ENCODE measurements around the gene HIVEP3.
"Not testable (repeated sequence)": the region's sequence is repeated elsewhere in the genome, so short reads cannot be mapped to it uniquely, and the experiment has no call there.

The HIVEP3 gene

DNA sequence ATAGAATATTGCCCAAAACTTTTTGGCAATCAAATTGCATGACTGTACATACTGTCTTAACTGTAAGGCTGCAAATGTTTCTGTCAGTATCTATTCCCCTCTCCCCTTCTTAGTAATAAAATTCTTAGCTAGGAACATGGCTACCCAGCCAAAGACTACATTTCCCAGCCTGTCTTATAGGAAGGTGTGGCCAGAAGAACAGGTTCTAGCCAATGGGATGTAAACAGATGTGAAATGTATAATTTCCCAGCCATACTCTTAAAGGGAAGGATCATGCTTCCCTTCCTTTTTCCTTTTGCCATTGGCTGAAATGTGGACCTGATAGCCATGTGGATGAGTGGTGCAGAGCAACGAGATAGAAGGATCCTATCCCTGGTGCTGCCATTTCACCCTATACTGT lies 7.0 kb upstream of the HIVEP3 start:
- Histone ChIP-seq H3K4me3 (no peak overlapping the region), H3K27ac (no peak overlapping the region)
- TF ChIP-seq, protein P1, sequence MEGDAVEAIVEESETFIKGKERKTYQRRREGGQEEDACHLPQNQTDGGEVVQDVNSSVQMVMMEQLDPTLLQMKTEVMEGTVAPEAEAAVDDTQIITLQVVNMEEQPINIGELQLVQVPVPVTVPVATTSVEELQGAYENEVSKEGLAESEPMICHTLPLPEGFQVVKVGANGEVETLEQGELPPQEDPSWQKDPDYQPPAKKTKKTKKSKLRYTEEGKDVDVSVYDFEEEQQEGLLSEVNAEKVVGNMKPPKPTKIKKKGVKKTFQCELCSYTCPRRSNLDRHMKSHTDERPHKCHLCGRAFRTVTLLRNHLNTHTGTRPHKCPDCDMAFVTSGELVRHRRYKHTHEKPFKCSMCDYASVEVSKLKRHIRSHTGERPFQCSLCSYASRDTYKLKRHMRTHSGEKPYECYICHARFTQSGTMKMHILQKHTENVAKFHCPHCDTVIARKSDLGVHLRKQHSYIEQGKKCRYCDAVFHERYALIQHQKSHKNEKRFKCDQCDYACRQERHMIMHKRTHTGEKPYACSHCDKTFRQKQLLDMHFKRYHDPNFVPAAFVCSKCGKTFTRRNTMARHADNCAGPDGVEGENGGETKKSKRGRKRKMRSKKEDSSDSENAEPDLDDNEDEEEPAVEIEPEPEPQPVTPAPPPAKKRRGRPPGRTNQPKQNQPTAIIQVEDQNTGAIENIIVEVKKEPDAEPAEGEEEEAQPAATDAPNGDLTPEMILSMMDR (IDR thresholded peaks at IDR 0.05), result no peak
- DNase-seq (ENCODE audit: low spot score), result no peak

DNA sequence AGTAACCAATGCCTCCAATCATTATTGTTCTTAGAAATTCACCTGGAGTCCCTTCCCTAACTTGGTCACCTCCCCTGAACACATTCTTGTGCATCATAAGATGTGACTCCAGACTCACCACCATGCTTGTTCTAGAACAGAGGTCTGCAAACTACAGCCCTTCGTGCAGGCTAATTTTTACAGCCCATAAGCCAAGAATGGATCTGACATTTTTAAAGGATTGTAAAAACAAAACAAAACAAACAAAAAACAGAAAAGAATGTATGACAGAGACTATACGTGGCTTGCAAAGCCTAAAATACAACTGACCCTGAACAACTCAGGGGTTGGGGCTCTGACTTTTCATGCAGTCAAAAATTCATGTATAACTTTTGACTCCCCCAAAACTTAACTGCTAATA lies 6.2 kb upstream of the HIVEP3 start:
- DNase-seq (ENCODE audit: low spot score), result no peak
- Histone ChIP-seq H3K4me3 (no peak overlapping the region), H3K27ac (no peak overlapping the region)
- TF ChIP-seq, protein P1 (IDR thresholded peaks at IDR 0.05), result no peak

DNA sequence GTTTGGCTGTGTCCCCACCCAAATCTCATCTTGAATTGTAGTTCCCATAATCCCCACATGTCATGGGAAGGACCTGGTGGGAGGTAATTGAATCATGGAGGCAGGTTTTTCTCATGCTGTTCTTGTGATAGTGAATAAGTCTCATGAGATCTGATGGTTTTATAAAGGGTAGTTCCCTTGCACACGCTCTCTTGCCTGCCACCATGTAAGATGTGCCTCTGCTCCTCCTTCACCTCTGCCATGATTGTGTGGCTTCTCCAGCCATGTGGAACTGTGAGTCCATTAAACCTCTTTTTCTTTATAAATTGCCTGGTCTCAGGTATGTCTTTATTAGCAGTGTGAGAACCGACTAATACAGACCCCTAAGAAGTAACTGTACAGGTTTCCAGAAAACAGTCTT lies 2.5 kb upstream of the HIVEP3 start:
- not testable (repeated sequence) for H3K27ac ChIP-seq; DNase-seq (ENCODE audit: low spot score); H3K4me3 ChIP-seq

DNA sequence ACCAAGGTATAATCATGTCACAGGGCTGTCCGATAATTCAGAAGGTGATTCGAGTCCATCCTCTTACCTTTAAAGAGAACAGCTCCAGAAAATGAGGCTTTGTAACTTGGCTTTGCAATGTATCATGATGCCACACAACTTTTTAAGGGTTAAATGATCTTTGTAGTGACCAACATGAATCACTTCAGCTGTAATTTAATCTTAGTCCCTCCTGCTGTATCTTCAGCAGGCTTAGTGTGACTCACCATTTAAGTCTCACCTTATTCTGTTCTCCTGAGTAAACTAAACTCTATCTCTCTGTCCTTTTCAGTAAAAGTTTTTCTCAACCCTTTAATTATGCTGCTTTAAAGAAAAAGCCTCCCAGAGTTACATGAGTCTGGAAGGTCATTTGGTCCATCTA lies 1.9 kb upstream of the HIVEP3 start:
- TF ChIP-seq, protein P1 (IDR thresholded peaks at IDR 0.05), result no peak
- no peak overlapping the region for H3K27ac ChIP-seq
- H3K4me3 ChIP-seq, result no peak overlapping the region
- DNase-seq (ENCODE audit: low spot score), result no peak

DNA sequence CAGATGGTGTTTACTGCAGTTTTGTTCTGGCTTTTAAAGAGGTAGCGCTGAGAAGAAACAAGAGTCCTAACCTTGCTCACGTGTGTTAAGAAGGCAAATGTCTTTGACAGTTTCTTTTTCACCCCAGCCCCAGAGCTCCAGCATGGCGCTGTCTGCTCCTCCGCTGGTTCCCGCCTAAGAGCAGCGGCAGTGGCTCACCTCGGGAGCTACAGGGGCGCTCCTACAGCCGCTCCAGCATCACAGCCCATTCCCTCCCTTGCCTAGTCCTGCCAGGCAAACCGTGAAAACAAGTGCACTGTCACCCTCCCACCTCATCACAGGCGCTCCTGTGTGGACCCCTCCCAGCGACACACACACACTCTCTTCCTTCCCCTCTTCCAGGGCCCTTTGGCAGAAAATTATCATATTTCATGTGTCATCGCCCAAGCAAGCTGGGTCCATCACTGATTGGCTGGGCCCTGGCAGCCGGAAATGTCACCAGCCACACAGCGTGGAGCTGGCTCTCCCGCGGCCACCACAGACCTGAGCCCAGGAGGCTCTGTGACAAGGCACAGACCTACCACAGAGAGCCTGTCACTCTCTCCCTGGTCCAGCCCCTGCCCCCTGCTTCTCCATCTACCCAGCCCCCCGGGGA lies 1.2 kb upstream of the HIVEP3 start:
- Histone ChIP-seq H3K27ac (no peak overlapping the region), H3K4me3 (peak overlapping the region; percentile 51)
- no peak for DNase-seq (ENCODE audit: low spot score)
- TF ChIP-seq, protein P1 (IDR thresholded peaks at IDR 0.05), result no peak

DNA sequence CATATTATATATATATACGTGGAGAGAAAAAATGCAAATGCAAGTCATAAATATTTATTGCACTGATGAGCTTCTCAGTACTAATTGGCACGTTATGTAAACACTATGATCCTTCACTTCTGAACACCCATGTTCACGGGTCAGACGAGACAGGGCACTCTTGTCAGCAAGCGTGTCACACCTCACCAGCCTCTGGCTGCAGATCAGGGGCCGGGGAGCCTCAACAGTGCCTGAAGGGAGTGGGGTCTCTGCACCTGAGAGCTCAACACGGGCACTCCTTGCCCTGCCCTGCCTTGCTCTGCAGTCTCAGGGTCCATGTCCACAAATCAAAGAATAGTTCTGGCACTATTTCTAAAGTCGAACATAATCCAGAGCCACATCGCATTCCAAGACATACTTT lies 409 bp upstream of the HIVEP3 start:
- Histone ChIP-seq H3K4me3 (no peak overlapping the region), H3K27ac (no peak overlapping the region)
- DNase-seq (ENCODE audit: low spot score), result no peak
- TF ChIP-seq, protein P1 (IDR thresholded peaks at IDR 0.05), result no peak

DNA sequence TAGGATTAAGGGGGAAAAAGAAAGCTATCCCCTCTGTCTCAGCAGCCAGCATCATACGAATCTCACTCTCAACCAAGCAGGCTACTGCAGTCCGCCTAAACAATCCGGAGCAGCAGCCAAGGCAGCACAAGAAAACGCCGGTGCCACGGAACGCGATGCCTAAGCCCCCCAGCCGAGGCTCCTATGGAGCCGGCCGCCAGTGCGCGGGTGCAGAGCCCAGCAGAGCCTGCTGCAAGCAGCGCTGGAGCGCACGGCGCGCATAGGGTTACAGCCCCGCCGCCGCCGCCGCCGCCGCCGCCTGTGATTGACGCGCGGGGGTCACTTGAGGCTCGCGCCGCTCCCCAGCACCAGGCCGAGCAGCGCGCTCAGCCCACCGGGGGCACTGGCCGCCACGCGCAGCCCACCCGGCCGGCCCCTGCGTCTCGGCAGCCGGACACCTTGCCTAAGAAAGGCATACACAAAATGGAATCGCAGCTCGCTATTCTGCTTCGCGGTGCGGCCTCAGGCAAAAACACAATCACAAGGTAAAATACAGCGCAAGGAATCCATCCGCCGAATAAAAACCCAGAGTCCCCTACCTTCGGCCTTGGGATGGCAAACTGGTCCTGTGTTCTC lies 780 bp downstream of the HIVEP3 start:
- TF ChIP-seq, protein P1 (IDR thresholded peaks at IDR 0.05), result no peak
- H3K27ac ChIP-seq, result no peak overlapping the region
- DNase-seq (ENCODE audit: low spot score), result no peak
- H3K4me3 ChIP-seq, result peak overlapping the region; percentile 80

Measured in coronary artery (tissue), 2 donors.